Ovary (tissue), 3 donors: Measurements from ENCODE around the gene LSMEM2.

Source experiments
- POLR2A ChIP-seq: fragments of 450-650 bp; IDR thresholded peaks from one replicate; pipeline ENCODE4 v1.6.1; 2017; ENCODE audit warnings: antibody characterized with exemption, mild to moderate bottlenecking, moderate library complexity
- TF ChIP-seq, protein P1 (sequence below), 3 donors: fragments of 450-650 bp in 2 of 3; fragments of 200-600 bp in 1 of 3; IDR thresholded peaks; one replicate each; pipeline versions ENCODE4 v1.5.1 to v1.8.0; 2016 to 2022; ENCODE audit warnings: antibody characterized with exemption in 3 of 3, mild to moderate bottlenecking in 1 of 3
- donor health status: DM: no; HTN: no; CAD: no.

DNA sequence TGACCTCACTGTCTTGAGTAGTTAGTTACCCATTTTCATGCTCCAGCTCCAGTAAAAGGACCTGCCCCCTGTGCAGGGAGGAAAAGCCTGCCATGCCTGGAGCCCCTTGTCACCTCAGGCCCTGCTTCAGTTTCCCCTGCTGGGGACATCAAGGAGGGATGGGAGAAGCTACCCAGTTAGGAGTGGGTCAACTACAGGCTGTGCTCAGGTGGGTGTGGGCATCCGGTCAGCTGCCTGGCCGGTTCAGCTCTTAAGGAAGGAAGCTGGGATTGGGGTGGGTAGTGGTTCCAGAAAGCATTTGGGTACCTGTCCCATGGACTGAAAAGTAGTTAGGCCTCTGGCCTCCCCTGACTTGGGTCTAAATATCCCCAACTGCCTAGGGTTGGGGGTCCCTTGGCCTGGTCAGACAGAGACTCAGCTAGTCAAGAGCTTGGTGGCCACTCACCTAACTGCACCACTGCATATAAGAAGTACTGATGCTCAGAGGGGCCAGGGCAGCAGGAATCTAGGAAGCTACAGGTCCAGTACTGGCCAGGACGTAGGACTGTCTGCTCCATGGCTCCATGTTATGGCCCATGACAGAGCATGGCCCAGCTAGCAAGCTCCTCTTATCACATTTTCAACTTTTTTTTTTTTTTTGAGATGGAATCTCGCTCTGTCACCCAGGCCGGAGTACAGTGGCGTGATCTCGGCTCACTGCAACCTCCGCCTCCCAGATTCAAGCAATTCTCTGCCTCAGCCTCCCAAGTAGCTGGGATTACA lies 549 bp downstream of the LSMEM2 start:
- TF ChIP-seq, protein P1, sequence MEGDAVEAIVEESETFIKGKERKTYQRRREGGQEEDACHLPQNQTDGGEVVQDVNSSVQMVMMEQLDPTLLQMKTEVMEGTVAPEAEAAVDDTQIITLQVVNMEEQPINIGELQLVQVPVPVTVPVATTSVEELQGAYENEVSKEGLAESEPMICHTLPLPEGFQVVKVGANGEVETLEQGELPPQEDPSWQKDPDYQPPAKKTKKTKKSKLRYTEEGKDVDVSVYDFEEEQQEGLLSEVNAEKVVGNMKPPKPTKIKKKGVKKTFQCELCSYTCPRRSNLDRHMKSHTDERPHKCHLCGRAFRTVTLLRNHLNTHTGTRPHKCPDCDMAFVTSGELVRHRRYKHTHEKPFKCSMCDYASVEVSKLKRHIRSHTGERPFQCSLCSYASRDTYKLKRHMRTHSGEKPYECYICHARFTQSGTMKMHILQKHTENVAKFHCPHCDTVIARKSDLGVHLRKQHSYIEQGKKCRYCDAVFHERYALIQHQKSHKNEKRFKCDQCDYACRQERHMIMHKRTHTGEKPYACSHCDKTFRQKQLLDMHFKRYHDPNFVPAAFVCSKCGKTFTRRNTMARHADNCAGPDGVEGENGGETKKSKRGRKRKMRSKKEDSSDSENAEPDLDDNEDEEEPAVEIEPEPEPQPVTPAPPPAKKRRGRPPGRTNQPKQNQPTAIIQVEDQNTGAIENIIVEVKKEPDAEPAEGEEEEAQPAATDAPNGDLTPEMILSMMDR (IDR thresholded peaks at IDR 0.05): no peak
- TF ChIP-seq POLR2A: no peak
